ENCODE measurements around the gene RNF4. TPM values are rescaled to one million over a fixed set of nuclear protein-coding genes. Genes with fewer than 3 reads are reported as not detected.

Gene RNF4
- total RNA-seq, 4 donors from 2014 or later: 42.2 to 99.0 (median 50.1) TPM

- Histone ChIP-seq H3K36me3 (no peaks in the 10 kb centered on the region), H3K9me3 (no peaks in the 10 kb centered on the region), H3K4me1 (peaks cover 2 to 14% (median 6%) of the 10 kb centered on the region in 4 donors), H3K4me3 (no peak overlapping the region), H3K27ac (no peak overlapping the region), H3K27me3 (no peaks in the 10 kb centered on the region)
- peak in 1 of 3 donors; percentile 47 for DNase-seq
- no peak for TF ChIP-seq POLR2A (IDR thresholded peaks at IDR 0.05)
- TF ChIP-seq CTCF (IDR thresholded peaks at IDR 0.05): no peak
Measured at GRCh38 chr4:2458546-2459491, 10.1 kb upstream of the RNF4 start.

GRCh38 chr4:2459589-2460349 is 9.1 kb upstream of the RNF4 start:
- DNase-seq: no peak
- Histone ChIP-seq H3K9me3 (no peaks in the 10 kb centered on the region), H3K27me3 (no peaks in the 10 kb centered on the region), H3K4me1 (peaks cover 2 to 14% (median 6%) of the 10 kb centered on the region in 4 donors), H3K4me3 (no peak overlapping the region), H3K36me3 (no peaks in the 10 kb centered on the region), H3K27ac (no peak overlapping the region)
- TF ChIP-seq CTCF (IDR thresholded peaks at IDR 0.05) (no peak), POLR2A (IDR thresholded peaks at IDR 0.05) (no peak)

- DNase-seq: peak in 1 of 3 donors; percentile 34
- TF ChIP-seq CTCF (IDR thresholded peaks at IDR 0.05) (no peak), POLR2A (IDR thresholded peaks at IDR 0.05) (no peak)
- Histone ChIP-seq H3K36me3 (no peaks in the 10 kb centered on the region), H3K9me3 (no peaks in the 10 kb centered on the region), H3K27me3 (no peaks in the 10 kb centered on the region), H3K4me3 (no peak overlapping the region), H3K27ac (no peak overlapping the region), H3K4me1 (peaks cover 2 to 14% (median 6%) of the 10 kb centered on the region in 4 donors)
Measured at GRCh38 chr4:2461246-2461960, 7.5 kb upstream of the RNF4 start.

GRCh38 chr4:2462218-2462991 is 6.5 kb upstream of the RNF4 start:
- H3K27ac ChIP-seq: peak overlapping the region in 3 of 4 donors; percentile 33 to 65 (median 39)
- no peaks in the 10 kb centered on the region for H3K9me3 ChIP-seq
- no peaks in the 10 kb centered on the region for H3K27me3 ChIP-seq
- peak; percentile 61 to 82 (median 77) for DNase-seq
- H3K4me3 ChIP-seq: peak overlapping the region; percentile 48 to 73 (median 64)
- H3K36me3 ChIP-seq: no peaks in the 10 kb centered on the region
- peaks cover 2 to 14% (median 6%) of the 10 kb centered on the region in 4 donors for H3K4me1 ChIP-seq
- peak; percentile 6 to 64 (median 56) for TF ChIP-seq CTCF (IDR thresholded peaks at IDR 0.05)
- TF ChIP-seq POLR2A (IDR thresholded peaks at IDR 0.05): no peak

Measured in Peyer's patch (tissue), 4 donors.